Activated naive CD8-positive, alpha-beta T cell treated with anti-CD3 and anti-CD28 coated beads, Interleukin-2, amount 50 U/mL, for 24 hours (primary cell): ENCODE results near the gene MFAP2.

ENCODE experiments used
- ATAC-seq: fragments of 150-1000 bp; cut with Tn5 transposase; one replicate; pipeline ENCODE4 v1.10.0; 2021
- DNase-seq: peaks from one replicate; pipeline ENCODE4 v3.0.0; 2021
- H3K27ac Mint-ChIP-seq: one replicate; pipeline ENCODE4 v1.8.0; 2021; ENCODE audit warnings: mild to moderate bottlenecking, mixed read lengths
- H3K27me3 Mint-ChIP-seq: one replicate; pipeline ENCODE4 v1.8.0; 2021; ENCODE audit warnings: mixed read lengths
- H3K36me3 Mint-ChIP-seq: one replicate; pipeline ENCODE4 v1.8.0; 2021; ENCODE audit warnings: low read depth, mixed read lengths
- H3K4me1 Mint-ChIP-seq: one replicate; pipeline ENCODE4 v1.8.0; 2021; ENCODE audit warnings: mixed read lengths
- H3K4me3 Mint-ChIP-seq: one replicate; pipeline ENCODE4 v1.8.0; 2021; ENCODE audit warnings: mild to moderate bottlenecking, moderate library complexity, mixed read lengths
- H3K9me3 Mint-ChIP-seq: one replicate; pipeline ENCODE4 v1.8.0; 2021; ENCODE audit warnings: mixed read lengths

MFAP2 gene

GRCh38 chr1:16980473-16981268, at the start of gene MFAP2:
Gene MFAP2, minus strand, starts transcription at chr1:16980620. Its CDS starts 2,347 bp downstream, at chr1:16978273.
- H3K4me1 Mint-ChIP-seq = peaks cover 8% of the 10 kb centered on the region
- ATAC-seq = peak; percentile 27
- peaks cover 1% of the 10 kb centered on the region for H3K36me3 Mint-ChIP-seq
- no peak for DNase-seq
- H3K9me3 Mint-ChIP-seq = no peaks in the 10 kb centered on the region
- peak within 1 kb of the TSS; percentile 3 for H3K27ac Mint-ChIP-seq
- H3K27me3 Mint-ChIP-seq = peaks cover 24% of the 10 kb centered on the region
- H3K4me3 Mint-ChIP-seq = peak within 1 kb of the TSS; percentile 28

- Mint-ChIP-seq H3K4me1 (no peaks in the 10 kb centered on the region), H3K9me3 (no peaks in the 10 kb centered on the region), H3K27me3 (no peaks in the 10 kb centered on the region), H3K27ac (no peak overlapping the region), H3K4me3 (no peak overlapping the region), H3K36me3 (peaks cover 34% of the 10 kb centered on the region)
- DNase-seq (no peak), ATAC-seq (no peak)
These were observed 49.8 kb upstream of the MFAP2 start for GRCh38 chr1:17030206-17030605.

GRCh38 chr1:17028662-17029188, 48.3 kb upstream of the MFAP2 start:
- ATAC-seq = no peak
- DNase-seq = no peak
- H3K9me3 Mint-ChIP-seq = no peaks in the 10 kb centered on the region
- H3K4me3 Mint-ChIP-seq = no peak overlapping the region
- H3K4me1 Mint-ChIP-seq = no peaks in the 10 kb centered on the region
- H3K36me3 Mint-ChIP-seq = peaks cover 37% of the 10 kb centered on the region
- no peaks in the 10 kb centered on the region for H3K27me3 Mint-ChIP-seq
- no peak overlapping the region for H3K27ac Mint-ChIP-seq

GRCh38 chr1:17027900-17028299, 47.5 kb upstream of the MFAP2 start:
- H3K4me1 Mint-ChIP-seq = no peaks in the 10 kb centered on the region
- H3K9me3 Mint-ChIP-seq = no peaks in the 10 kb centered on the region
- H3K27me3 Mint-ChIP-seq = no peaks in the 10 kb centered on the region
- H3K36me3 Mint-ChIP-seq = peaks cover 38% of the 10 kb centered on the region
- DNase-seq (no peak), ATAC-seq (no peak)
- no peak overlapping the region for H3K27ac Mint-ChIP-seq
- H3K4me3 Mint-ChIP-seq = no peak overlapping the region

- Mint-ChIP-seq H3K9me3 (no peaks in the 10 kb centered on the region), H3K4me1 (no peaks in the 10 kb centered on the region), H3K27ac (no peak overlapping the region), H3K27me3 (no peaks in the 10 kb centered on the region), H3K4me3 (no peak overlapping the region), H3K36me3 (peaks cover 38% of the 10 kb centered on the region)
- no peak for ATAC-seq
- DNase-seq = no peak
These were observed 47.0 kb upstream of the MFAP2 start for GRCh38 chr1:17027403-17027802.

GRCh38 chr1:17024721-17025120, 44.3 kb upstream of the MFAP2 start:
- ATAC-seq = no peak
- H3K4me3 Mint-ChIP-seq = no peak overlapping the region
- no peak for DNase-seq
- no peaks in the 10 kb centered on the region for H3K9me3 Mint-ChIP-seq
- H3K27ac Mint-ChIP-seq = no peak overlapping the region
- no peaks in the 10 kb centered on the region for H3K27me3 Mint-ChIP-seq
- H3K36me3 Mint-ChIP-seq = peaks cover 46% of the 10 kb centered on the region
- no peaks in the 10 kb centered on the region for H3K4me1 Mint-ChIP-seq

- Mint-ChIP-seq H3K9me3 (no peaks in the 10 kb centered on the region), H3K27ac (no peak overlapping the region), H3K4me3 (no peak overlapping the region), H3K4me1 (peaks cover 9% of the 10 kb centered on the region), H3K36me3 (peaks cover 48% of the 10 kb centered on the region), H3K27me3 (no peaks in the 10 kb centered on the region)
- no peak for DNase-seq
- ATAC-seq = no peak
These were observed 43.2 kb upstream of the MFAP2 start for GRCh38 chr1:17023573-17023972.

GRCh38 chr1:17023102-17023501, 42.7 kb upstream of the MFAP2 start:
- no peaks in the 10 kb centered on the region for H3K9me3 Mint-ChIP-seq

GRCh38 chr1:17021896-17022295, 41.5 kb upstream of the MFAP2 start:
- Mint-ChIP-seq H3K27me3 (no peaks in the 10 kb centered on the region), H3K4me1 (peaks cover 9% of the 10 kb centered on the region), H3K9me3 (no peaks in the 10 kb centered on the region), H3K4me3 (no peak overlapping the region), H3K27ac (no peak overlapping the region), H3K36me3 (peaks cover 37% of the 10 kb centered on the region)
- DNase-seq = no peak
- ATAC-seq = no peak

More at GRCh38 chr1:17023102-17023501, 42.7 kb upstream of the MFAP2 start:
- Mint-ChIP-seq H3K4me3 (no peak overlapping the region), H3K27ac (no peak overlapping the region), H3K36me3 (peaks cover 47% of the 10 kb centered on the region), H3K4me1 (peaks cover 9% of the 10 kb centered on the region), H3K27me3 (no peaks in the 10 kb centered on the region)
- ATAC-seq (no peak), DNase-seq (no peak)

GRCh38 chr1:17020502-17020901, 40.1 kb upstream of the MFAP2 start:
- no peak overlapping the region for H3K27ac Mint-ChIP-seq
- H3K4me1 Mint-ChIP-seq = peaks cover 9% of the 10 kb centered on the region
- H3K9me3 Mint-ChIP-seq = no peaks in the 10 kb centered on the region
- peaks cover 35% of the 10 kb centered on the region for H3K36me3 Mint-ChIP-seq
- DNase-seq (no peak), ATAC-seq (no peak)
- no peak overlapping the region for H3K4me3 Mint-ChIP-seq
- no peaks in the 10 kb centered on the region for H3K27me3 Mint-ChIP-seq

- Mint-ChIP-seq H3K27me3 (no peaks in the 10 kb centered on the region), H3K27ac (peak overlapping the region; percentile 23)
These were observed 38.4 kb upstream of the MFAP2 start for GRCh38 chr1:17018849-17019248.

GRCh38 chr1:17017435-17017834, 37.0 kb upstream of the MFAP2 start:
- Mint-ChIP-seq H3K27me3 (peaks cover 4% of the 10 kb centered on the region), H3K36me3 (peaks cover 29% of the 10 kb centered on the region), H3K9me3 (no peaks in the 10 kb centered on the region), H3K27ac (no peak overlapping the region), H3K4me3 (no peak overlapping the region), H3K4me1 (peaks cover 9% of the 10 kb centered on the region)
- DNase-seq (no peak), ATAC-seq (no peak)

More at GRCh38 chr1:17018849-17019248, 38.4 kb upstream of the MFAP2 start:
- ATAC-seq (no peak), DNase-seq (no peak)
- Mint-ChIP-seq H3K36me3 (peaks cover 34% of the 10 kb centered on the region), H3K9me3 (no peaks in the 10 kb centered on the region), H3K4me3 (no peak overlapping the region), H3K4me1 (peaks cover 9% of the 10 kb centered on the region)

- ATAC-seq = no peak
- Mint-ChIP-seq H3K9me3 (no peaks in the 10 kb centered on the region), H3K27me3 (peaks cover 4% of the 10 kb centered on the region), H3K27ac (no peak overlapping the region), H3K36me3 (peaks cover 24% of the 10 kb centered on the region), H3K4me3 (no peak overlapping the region), H3K4me1 (peaks cover 12% of the 10 kb centered on the region)
- DNase-seq = no peak
These were observed 35.9 kb upstream of the MFAP2 start for GRCh38 chr1:17016317-17016661.

- ATAC-seq (no peak), DNase-seq (no peak)
- H3K36me3 Mint-ChIP-seq = peaks cover 16% of the 10 kb centered on the region
- peaks cover 23% of the 10 kb centered on the region for H3K4me1 Mint-ChIP-seq
- no peak overlapping the region for H3K27ac Mint-ChIP-seq
- no peaks in the 10 kb centered on the region for H3K9me3 Mint-ChIP-seq
- H3K27me3 Mint-ChIP-seq = peaks cover 4% of the 10 kb centered on the region
- H3K4me3 Mint-ChIP-seq = no peak overlapping the region
These were observed 34.5 kb upstream of the MFAP2 start for GRCh38 chr1:17014671-17015567.
